Activated T-cell treated with anti-CD3 and anti-CD28 coated beads, Interleukin-2, amount 50 U/mL, for 24 hours (primary cell): ENCODE data around the gene RYR2.

Source experiments
- DNase-seq: peaks from one replicate; pipeline ENCODE4 v3.0.0-alpha.2; 2020
- H3K27ac Mint-ChIP-seq: 2 replicates; pipeline ENCODE4 v1.8.0; 2020; ENCODE audit warnings: mild to moderate bottlenecking, mixed read lengths
- H3K27me3 Mint-ChIP-seq: 2 replicates; pipeline ENCODE4 v1.8.0; 2020; ENCODE audit warnings: mixed read lengths
- H3K36me3 Mint-ChIP-seq: 2 replicates; pipeline ENCODE4 v1.8.0; 2020; ENCODE audit warnings: low read depth, mixed read lengths
- H3K4me1 Mint-ChIP-seq: 2 replicates; pipeline ENCODE4 v1.8.0; 2020; ENCODE audit warnings: low read depth, mixed read lengths
- H3K4me3 Mint-ChIP-seq: 2 replicates; pipeline ENCODE4 v1.8.0; 2020; ENCODE audit warnings: mild to moderate bottlenecking, moderate library complexity, mixed read lengths
- H3K9me3 Mint-ChIP-seq: 2 replicates; pipeline ENCODE4 v1.8.0; 2020; ENCODE audit warnings: mixed read lengths

The RYR2 gene

GRCh38 chr1:237687804-237688203, 645.8 kb downstream of the RYR2 start:
- Mint-ChIP-seq H3K9me3 (no peaks in the 10 kb centered on the region), H3K27ac (no peak overlapping the region), H3K27me3 (no peaks in the 10 kb centered on the region), H3K4me3 (no peak overlapping the region), H3K36me3 (no peaks in the 10 kb centered on the region), H3K4me1 (no peaks in the 10 kb centered on the region)
- no peak for DNase-seq

GRCh38 chr1:237690656-237691055, 648.7 kb downstream of the RYR2 start:
- no peaks in the 10 kb centered on the region for H3K36me3 Mint-ChIP-seq
- no peak for DNase-seq
- no peaks in the 10 kb centered on the region for H3K4me1 Mint-ChIP-seq
- H3K27me3 Mint-ChIP-seq: no peaks in the 10 kb centered on the region
- no peaks in the 10 kb centered on the region for H3K9me3 Mint-ChIP-seq
- H3K4me3 Mint-ChIP-seq: no peak overlapping the region
- H3K27ac Mint-ChIP-seq: no peak overlapping the region

- Mint-ChIP-seq H3K27me3 (no peaks in the 10 kb centered on the region), H3K4me1 (no peaks in the 10 kb centered on the region), H3K4me3 (no peak overlapping the region), H3K36me3 (no peaks in the 10 kb centered on the region), H3K9me3 (no peaks in the 10 kb centered on the region), H3K27ac (no peak overlapping the region)
- no peak for DNase-seq
Measured at GRCh38 chr1:237692255-237692654, 650.3 kb downstream of the RYR2 start.

- H3K9me3 Mint-ChIP-seq: no peaks in the 10 kb centered on the region
- H3K36me3 Mint-ChIP-seq: no peaks in the 10 kb centered on the region
- H3K4me3 Mint-ChIP-seq: no peak overlapping the region
- no peak overlapping the region for H3K27ac Mint-ChIP-seq
- H3K4me1 Mint-ChIP-seq: no peaks in the 10 kb centered on the region
- H3K27me3 Mint-ChIP-seq: no peaks in the 10 kb centered on the region
- no peak for DNase-seq
Measured at GRCh38 chr1:237695878-237696277, 653.9 kb downstream of the RYR2 start.

GRCh38 chr1:237700181-237700580, 658.2 kb downstream of the RYR2 start:
- H3K27ac Mint-ChIP-seq: no peak overlapping the region
- DNase-seq: no peak
- no peaks in the 10 kb centered on the region for H3K36me3 Mint-ChIP-seq
- H3K4me3 Mint-ChIP-seq: no peak overlapping the region
- no peaks in the 10 kb centered on the region for H3K4me1 Mint-ChIP-seq
- no peaks in the 10 kb centered on the region for H3K9me3 Mint-ChIP-seq
- H3K27me3 Mint-ChIP-seq: no peaks in the 10 kb centered on the region

- Mint-ChIP-seq H3K4me1 (no peaks in the 10 kb centered on the region), H3K27me3 (no peaks in the 10 kb centered on the region), H3K36me3 (no peaks in the 10 kb centered on the region), H3K27ac (no peak overlapping the region), H3K4me3 (no peak overlapping the region), H3K9me3 (no peaks in the 10 kb centered on the region)
- DNase-seq: no peak
Measured at GRCh38 chr1:237701534-237701933, 659.5 kb downstream of the RYR2 start.

- H3K9me3 Mint-ChIP-seq: no peaks in the 10 kb centered on the region
Measured at GRCh38 chr1:237702161-237702560, 660.2 kb downstream of the RYR2 start.

GRCh38 chr1:237705462-237705861, 663.5 kb downstream of the RYR2 start:
- no peaks in the 10 kb centered on the region for H3K9me3 Mint-ChIP-seq
- no peaks in the 10 kb centered on the region for H3K27me3 Mint-ChIP-seq
- no peaks in the 10 kb centered on the region for H3K4me1 Mint-ChIP-seq
- no peak overlapping the region for H3K4me3 Mint-ChIP-seq
- H3K27ac Mint-ChIP-seq: no peak overlapping the region
- no peak for DNase-seq
- no peaks in the 10 kb centered on the region for H3K36me3 Mint-ChIP-seq

More at GRCh38 chr1:237702161-237702560, 660.2 kb downstream of the RYR2 start:
- H3K36me3 Mint-ChIP-seq: no peaks in the 10 kb centered on the region
- DNase-seq: no peak
- no peaks in the 10 kb centered on the region for H3K4me1 Mint-ChIP-seq
- H3K4me3 Mint-ChIP-seq: no peak overlapping the region
- no peak overlapping the region for H3K27ac Mint-ChIP-seq
- no peaks in the 10 kb centered on the region for H3K27me3 Mint-ChIP-seq

- Mint-ChIP-seq H3K4me3 (no peak overlapping the region), H3K9me3 (no peaks in the 10 kb centered on the region), H3K36me3 (no peaks in the 10 kb centered on the region), H3K4me1 (no peaks in the 10 kb centered on the region), H3K27ac (no peak overlapping the region), H3K27me3 (no peaks in the 10 kb centered on the region)
- no peak for DNase-seq
Measured at GRCh38 chr1:237709355-237709754, 667.4 kb downstream of the RYR2 start.

- no peak for DNase-seq
- Mint-ChIP-seq H3K4me1 (no peaks in the 10 kb centered on the region), H3K9me3 (no peaks in the 10 kb centered on the region), H3K27ac (no peak overlapping the region), H3K36me3 (no peaks in the 10 kb centered on the region), H3K27me3 (no peaks in the 10 kb centered on the region), H3K4me3 (no peak overlapping the region)
Measured at GRCh38 chr1:237711281-237711680, 669.3 kb downstream of the RYR2 start.

- Mint-ChIP-seq H3K4me3 (no peak overlapping the region), H3K27me3 (no peaks in the 10 kb centered on the region), H3K27ac (no peak overlapping the region), H3K4me1 (no peaks in the 10 kb centered on the region), H3K9me3 (no peaks in the 10 kb centered on the region), H3K36me3 (no peaks in the 10 kb centered on the region)
- no peak for DNase-seq
Measured at GRCh38 chr1:237712082-237712481, 670.1 kb downstream of the RYR2 start.

- no peaks in the 10 kb centered on the region for H3K4me1 Mint-ChIP-seq
- no peaks in the 10 kb centered on the region for H3K27me3 Mint-ChIP-seq
- H3K27ac Mint-ChIP-seq: no peak overlapping the region
- no peaks in the 10 kb centered on the region for H3K9me3 Mint-ChIP-seq
- H3K36me3 Mint-ChIP-seq: no peaks in the 10 kb centered on the region
- no peak overlapping the region for H3K4me3 Mint-ChIP-seq
- no peak for DNase-seq
Measured at GRCh38 chr1:237712586-237713157, 670.7 kb downstream of the RYR2 start.

GRCh38 chr1:237713916-237714315, 671.9 kb downstream of the RYR2 start:
- Mint-ChIP-seq H3K27me3 (no peaks in the 10 kb centered on the region), H3K36me3 (no peaks in the 10 kb centered on the region), H3K9me3 (no peaks in the 10 kb centered on the region), H3K4me1 (no peaks in the 10 kb centered on the region), H3K27ac (no peak overlapping the region), H3K4me3 (no peak overlapping the region)
- no peak for DNase-seq

- no peaks in the 10 kb centered on the region for H3K4me1 Mint-ChIP-seq
- no peaks in the 10 kb centered on the region for H3K36me3 Mint-ChIP-seq
- no peak overlapping the region for H3K4me3 Mint-ChIP-seq
- DNase-seq: no peak
- no peak overlapping the region for H3K27ac Mint-ChIP-seq
- H3K9me3 Mint-ChIP-seq: peaks cover 3% of the 10 kb centered on the region
- no peaks in the 10 kb centered on the region for H3K27me3 Mint-ChIP-seq
Measured at GRCh38 chr1:237717106-237717505, 675.1 kb downstream of the RYR2 start.

- Mint-ChIP-seq H3K36me3 (no peaks in the 10 kb centered on the region), H3K9me3 (no peaks in the 10 kb centered on the region), H3K4me3 (no peak overlapping the region), H3K4me1 (no peaks in the 10 kb centered on the region), H3K27ac (no peak overlapping the region), H3K27me3 (no peaks in the 10 kb centered on the region)
- DNase-seq: no peak
Measured at GRCh38 chr1:237730826-237731350, 688.9 kb downstream of the RYR2 start.

GRCh38 chr1:237732657-237733056, 690.7 kb downstream of the RYR2 start:
- DNase-seq: no peak
- Mint-ChIP-seq H3K36me3 (no peaks in the 10 kb centered on the region), H3K27ac (no peak overlapping the region), H3K4me1 (peaks cover 5% of the 10 kb centered on the region), H3K9me3 (no peaks in the 10 kb centered on the region), H3K4me3 (no peak overlapping the region), H3K27me3 (no peaks in the 10 kb centered on the region)
